HG02938 (cell line): ENCODE data around the gene SHC3.

Source experiments
- ATAC-seq: cut with Tn5 transposase; IDR thresholded peaks from one replicate; pipeline ENCODE4 v1.9.1; 2021; ENCODE audit warnings: mild to moderate bottlenecking, moderate library complexity; ENCODE audit not compliant: unreplicated experiment

Gene SHC3

DNA sequence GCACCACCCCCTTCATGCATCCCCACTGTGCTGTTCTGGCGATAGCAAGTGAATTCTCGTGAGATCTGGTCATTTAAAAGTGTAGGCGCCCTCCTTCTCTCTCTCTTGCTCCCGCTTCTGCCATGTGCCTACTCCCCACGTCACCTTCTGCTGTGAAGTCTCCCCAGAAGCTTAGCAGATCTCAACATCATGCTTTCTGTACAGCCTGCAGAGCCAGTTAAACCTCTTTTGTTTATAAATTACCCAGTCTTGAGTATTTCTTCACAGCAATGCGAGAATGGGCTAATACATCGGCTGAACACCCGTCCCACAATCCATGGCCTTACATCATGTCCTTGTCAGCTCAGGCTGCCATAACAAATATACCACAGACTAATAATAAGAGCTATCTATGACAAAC is 17.4 kb downstream of the SHC3 start:
- no peak for ATAC-seq

DNA sequence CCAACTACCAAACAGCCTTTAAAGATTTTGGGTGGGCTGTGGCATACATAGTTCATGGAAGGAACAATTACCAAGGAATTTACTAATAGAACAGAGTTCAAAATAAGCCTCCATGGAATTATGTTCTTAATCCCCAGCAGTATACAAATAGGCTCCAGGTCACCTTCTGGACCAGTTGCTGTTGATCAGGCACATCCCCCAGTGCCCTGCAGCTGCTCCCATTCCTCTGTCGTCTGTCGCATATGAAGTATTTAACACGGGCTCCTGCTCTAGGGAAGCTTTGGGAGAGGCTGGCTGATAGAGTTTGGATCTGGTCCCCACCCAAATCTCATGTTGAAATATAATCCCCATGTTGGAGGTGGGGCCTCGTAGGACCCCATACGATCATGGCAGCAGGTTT is 17.8 kb downstream of the SHC3 start:
- ATAC-seq: no peak

DNA sequence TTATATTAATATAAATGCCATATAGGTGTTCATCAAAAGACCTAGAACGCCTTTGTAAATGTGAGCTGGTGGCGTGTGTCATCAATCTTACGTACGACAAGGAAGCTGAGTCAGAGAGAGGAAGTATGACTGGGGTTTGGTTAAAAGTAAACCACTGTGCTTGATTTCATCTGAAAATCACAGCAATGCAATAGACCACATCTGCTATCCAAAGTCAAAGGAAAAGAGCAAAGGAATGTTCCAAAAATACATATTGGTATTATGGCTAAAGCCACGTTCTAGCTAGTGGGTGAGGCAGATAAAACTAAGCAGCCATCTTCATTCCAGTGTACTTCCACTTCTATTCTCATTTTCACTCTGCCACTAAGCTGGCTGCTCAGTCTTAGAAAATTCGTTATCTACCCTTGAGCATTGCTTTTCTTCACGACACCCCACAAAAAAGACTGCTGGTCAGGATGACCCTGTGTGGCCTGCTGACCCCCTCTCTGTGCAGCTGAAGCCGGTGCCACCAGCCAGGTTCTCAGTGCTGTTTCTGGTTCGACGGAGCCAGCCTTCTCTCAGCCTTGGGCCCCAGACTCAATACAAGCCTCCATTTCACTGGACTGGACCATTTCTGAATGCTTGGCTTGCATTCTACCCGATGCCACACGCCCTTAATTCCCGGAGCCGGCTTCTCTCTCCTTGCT is 23.8 kb downstream of the SHC3 start:
- no peak for ATAC-seq

DNA sequence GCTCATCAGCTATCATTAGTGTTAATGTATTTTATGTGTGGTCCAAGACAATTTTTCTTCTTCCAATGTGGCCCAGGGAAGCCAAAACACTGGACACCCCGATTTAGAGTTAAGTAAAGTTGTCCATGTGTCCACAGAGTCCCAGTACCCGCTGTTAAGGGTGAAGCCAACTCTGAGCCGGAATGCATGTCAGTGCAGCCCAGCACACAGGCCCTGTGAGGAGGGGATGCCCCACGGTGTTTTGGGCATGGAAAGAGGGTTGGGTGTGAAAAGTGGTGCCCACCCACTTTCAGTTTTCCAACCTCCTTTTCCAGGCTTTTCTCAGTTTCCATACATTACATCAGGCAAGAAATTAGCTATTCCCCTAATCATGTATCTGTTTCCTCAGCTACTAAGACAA is 24.4 kb downstream of the SHC3 start:
- ATAC-seq: no peak

DNA sequence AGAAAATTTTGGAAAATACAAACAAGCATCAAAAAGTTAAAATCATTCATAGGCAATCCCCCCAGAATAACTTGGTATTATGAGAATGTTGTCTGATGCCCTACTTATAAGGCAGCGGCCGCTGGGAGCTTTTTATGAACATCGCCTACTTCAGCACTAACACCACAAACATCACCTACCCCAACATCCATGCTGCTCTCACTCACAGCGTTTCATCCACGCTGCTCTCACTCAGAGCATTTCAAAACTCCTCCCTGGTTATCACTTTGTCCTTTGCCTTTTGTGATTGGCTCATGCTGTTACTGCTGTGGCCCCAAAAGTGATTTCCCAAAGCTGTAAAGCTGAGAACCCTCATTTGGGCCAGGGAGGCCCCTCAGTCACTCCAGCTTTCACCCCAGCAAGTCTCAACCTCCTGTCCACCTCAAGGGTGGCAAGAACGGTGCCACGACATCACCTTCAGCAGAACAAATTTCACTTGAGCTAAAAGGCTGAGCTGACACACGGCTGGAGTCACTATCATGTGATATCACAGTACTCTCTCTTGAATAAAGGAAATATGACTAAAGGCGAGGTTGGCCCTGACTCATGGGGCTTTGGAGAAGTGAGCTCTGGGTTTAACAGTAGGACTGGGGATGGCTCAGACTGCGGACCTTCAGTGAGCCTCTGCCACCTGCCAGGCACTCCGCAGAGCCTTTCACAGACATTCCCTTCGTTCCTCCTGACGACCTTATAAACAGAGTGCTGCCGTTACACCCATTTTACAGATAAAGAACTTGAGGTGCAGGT is 25.2 kb downstream of the SHC3 start:
- no peak for ATAC-seq

DNA sequence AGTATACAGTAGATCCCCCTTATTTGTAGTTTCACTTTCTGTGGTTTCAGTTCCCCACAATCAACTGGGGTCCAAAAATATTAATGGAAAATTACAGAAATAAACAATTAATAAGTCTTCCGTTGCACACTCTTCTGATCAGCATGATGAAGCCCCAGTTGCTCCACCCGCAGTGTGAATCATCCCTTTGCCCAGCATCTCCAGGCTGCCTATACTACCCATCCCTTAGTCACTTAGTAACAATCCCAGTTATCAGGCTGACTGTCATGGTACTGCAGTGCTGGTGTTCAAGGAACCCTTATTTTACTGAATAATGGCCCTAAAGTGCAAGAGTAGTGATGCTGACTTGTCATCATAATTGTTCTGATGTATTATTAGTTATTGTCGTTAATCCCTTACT is 28.9 kb downstream of the SHC3 start:
- no peak for ATAC-seq

DNA sequence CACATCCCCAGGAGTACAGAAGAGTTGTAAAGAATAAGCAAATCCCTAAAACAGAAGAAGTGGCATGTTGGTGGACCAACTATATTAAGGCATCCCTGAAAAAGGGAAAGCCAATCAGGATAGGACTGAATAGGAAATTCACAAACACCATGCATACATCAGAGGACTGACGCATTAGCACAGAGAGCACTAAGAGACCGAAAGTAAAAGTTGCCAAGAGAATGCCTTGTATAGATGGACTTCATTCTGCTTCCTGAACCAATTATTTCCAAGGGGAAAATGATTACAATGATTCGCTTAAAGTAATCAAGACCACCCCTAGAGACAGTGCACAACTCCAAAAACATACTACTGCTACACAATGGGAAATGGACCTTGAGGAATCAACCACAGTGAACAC is 33.5 kb downstream of the SHC3 start:
- no peak for ATAC-seq

DNA sequence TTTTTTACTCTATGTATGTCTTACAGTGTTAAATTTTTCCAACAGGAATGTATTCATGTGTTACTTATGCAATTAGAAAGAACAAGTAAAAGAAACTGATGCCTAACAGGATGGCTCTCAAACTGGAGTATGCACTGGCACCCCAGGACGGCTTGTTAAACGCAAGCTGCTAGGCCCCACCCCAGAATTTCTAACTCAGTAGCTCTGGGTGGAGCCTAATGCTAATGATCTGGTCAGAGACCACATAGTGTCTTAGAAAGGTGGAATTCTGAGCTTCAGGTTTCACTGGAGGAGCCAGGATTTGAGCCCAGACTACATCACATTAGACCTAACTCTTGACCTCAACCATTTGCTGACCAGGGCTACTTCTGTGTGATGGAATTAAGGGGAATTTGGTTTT is 34.4 kb downstream of the SHC3 start:
- ATAC-seq: no peak

DNA sequence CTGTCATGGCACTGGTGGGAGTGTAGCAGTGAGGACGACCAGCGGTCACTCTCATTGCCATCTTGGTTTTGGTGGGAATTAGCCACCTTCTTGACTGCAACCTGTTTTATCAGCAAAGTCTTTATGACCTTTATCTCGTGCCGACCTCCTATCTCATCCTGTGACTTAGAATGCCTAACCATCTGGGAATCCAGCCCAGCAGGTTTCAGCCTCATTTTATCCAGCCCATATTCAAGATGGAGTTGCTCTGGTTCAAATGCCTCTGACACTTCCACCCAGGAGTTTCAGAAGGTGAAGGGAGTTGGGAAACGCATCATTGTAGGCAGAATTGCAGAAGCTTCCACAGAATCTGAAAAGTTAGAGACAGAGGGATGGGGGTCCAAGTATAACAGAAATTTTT is 35.4 kb downstream of the SHC3 start:
- ATAC-seq: no peak

DNA sequence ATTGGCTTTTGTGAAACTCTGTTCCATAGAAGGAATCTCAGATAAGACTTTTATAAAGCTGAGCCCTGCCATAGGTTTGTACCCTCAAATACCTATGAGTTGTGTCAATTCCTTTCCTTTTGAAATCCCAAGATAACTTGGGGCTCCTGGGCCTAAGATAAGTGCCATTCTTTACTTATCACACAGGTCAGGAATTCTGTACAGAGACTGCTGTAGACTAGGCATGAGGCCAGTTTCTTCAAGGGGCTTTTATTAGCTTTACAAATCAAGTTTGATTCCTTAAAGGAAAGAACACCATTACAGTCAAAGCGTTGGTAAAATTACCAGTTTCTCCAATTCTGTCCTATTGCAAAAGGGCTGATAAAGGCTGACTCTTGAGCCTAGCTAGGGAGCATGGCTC is 39.2 kb downstream of the SHC3 start:
- no peak for ATAC-seq

DNA sequence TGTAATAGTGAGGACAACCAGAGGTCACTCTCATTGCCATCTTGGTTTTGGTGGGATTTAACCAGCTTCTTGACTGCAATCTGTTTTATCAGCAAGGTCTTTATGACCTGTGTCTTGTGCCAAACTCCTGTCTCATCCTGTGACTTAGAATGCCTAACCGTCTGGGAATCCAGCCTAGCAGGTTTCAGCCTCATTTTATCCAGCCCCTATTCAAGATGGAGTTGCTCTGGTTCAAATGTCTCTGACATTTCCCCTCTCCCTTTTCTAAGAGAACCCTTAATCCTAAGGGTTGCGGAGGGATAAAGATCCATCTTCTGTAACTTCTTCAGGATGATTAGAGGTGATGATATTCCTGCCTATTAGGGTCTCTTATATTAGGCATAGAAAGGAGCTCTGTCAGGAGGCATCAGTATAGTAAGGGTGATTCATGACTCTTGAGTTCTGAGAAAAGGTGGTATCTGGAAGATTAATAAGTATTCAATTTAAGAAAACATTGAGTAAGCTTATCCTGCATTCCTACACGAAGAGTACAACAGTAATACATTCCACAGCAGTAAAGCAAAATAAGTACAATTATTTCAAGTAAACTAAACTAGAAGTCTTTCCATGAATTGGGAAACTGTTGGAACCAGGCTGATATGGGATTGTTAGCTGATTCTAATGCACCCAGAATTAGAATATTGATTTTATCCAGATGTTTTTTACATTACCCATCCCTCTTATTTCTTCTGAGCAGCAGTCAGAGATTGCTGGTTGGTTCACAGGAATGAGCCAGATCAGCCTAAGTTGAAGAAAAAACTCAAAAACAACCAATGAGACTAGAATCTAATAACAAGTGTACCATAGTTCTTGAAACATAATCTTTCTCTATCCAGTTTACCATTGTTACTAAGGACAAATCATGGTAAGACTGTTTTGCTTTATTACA is 39.9 kb downstream of the SHC3 start:
- no peak for ATAC-seq

DNA sequence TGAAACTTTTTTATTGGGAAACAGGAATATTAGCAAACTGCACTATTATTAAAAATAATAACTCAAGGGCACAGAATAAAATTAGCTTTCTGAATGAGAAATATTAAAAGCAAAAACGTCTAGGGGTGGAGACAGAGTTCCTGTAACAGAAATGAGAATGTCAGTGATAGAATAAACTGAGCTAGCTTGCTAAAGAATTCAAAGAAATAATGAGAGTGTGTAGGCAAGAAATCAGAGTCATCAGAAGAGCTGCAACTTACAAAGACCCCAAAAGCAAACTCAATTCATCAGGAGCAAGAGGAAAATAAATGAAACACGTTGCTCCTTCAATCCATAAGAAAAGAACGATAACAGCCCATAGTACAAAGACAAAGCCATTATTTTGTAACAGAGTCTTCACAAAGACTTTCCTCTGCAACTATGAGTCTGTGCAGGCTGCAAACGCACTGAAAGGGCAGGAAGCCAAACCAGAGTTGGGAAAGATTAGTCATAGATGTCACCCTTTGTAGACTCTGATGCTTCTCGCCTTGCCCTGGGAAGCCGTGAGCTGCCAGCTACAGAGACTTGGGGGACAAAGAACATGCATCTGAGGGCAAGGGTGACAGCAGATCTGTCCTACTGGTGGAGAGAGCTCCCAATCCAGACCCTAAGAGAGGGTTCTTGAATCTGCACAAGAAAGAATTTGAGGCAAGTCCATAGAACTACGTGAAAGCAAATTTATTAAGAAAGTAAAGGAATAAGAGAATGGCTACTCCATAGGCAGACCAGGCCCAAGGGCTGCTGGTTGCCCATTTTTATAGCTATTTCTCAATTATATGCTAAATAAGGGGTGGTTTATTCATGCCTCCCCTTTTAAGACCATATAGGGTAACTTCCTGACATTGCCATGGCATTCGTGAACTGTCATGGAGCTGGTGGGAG is 40.8 kb downstream of the SHC3 start:
- ATAC-seq: no peak

DNA sequence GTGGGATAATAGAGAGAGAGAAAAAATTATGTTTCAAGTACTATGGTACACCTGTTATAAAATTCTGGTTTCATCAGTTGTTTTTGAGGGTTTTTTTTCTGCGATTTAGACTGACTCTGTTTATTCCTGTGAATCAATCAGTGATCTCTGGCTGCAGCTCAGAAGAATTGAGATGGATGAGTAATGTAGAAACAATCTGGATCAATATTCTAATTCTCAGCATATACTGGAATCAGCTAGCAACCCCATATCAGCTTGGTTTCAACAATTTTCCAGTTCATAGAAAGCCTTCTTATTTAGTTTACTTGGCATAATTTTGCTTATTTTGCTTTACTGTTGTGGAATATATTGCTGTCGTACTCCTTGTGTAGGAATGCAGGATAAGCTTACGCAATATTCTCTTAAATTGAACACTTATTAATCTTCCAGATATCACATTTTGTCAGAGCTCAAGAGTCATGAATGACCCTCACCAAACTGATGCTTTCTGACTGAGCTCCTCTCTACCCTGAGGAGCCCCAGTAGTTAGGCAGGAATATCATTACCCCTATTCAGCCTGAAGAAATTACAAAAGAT is 42.9 kb downstream of the SHC3 start:
- no peak for ATAC-seq

DNA sequence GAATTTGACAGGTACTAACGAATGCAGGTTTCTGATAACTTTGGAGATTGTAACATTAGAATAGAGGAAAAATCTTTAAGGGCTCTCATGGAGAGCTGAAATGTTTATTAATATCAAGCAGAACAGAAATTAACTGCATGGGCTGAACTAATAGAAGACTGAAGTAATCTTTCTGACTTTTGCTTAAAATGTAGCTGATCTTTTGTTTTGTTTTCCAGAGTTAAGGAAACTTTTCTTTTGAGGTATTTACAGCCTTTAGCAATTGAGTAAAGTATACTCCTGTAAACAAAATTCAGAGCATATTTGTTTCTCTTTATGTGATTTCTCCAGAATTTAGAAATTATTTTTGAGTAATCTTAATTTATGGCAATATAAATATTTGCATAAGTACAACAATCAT is 43.9 kb downstream of the SHC3 start:
- no peak for ATAC-seq

DNA sequence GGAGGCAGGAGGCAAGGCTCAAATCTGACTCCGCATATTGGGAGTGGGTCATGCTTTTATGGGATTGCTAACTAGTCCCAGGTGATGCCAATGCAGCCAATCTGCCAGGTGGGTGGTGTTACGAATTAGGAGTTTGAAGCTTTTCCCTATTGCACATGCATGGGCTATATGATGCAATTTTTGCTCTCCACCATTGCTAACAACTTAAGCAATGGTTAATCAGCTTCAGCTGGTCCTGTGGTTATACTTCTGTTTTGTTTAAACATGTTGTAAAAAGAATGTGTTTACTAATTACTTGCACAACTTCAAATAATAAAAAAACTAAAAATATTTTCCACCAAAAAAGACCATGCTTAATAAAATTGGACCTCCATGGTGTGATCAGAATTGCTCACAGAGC is 55.7 kb downstream of the SHC3 start:
- no peak for ATAC-seq

DNA sequence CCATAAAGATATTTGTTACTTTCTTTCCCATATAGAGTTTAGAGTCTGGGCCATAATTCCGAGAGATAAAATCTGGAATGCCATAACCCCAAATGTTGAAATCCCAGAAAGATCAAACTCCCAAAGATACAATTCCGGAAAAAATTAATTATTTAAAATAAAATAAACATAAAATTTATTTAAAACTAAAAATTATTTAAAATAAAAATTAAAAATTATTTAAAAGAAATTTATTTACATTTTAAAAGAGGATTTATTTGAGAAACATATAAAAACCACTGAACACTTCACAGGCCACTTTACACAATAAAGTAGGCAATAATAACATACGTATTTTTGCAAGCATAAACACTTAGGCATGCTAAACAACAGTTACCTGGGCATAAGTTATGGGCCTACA is 57.9 kb downstream of the SHC3 start:
- ATAC-seq: no peak

DNA sequence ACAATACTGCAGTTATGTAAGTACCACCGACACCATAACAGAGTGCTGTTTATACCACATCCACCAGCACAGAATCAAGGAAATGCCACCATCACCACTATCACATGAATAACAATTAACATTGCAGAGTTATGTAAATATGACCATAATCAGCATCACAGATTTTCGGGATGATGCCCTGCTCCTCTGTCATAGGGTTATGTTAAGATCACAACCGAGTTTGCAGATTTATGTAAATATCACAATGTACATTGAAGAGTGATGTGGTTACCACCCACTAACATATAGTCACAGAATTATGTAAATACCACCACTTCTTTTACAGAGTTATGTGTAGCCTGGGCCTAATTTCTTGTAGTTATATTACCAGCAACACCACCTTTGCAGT is 61.8 kb downstream of the SHC3 start:
- no peak for ATAC-seq

DNA sequence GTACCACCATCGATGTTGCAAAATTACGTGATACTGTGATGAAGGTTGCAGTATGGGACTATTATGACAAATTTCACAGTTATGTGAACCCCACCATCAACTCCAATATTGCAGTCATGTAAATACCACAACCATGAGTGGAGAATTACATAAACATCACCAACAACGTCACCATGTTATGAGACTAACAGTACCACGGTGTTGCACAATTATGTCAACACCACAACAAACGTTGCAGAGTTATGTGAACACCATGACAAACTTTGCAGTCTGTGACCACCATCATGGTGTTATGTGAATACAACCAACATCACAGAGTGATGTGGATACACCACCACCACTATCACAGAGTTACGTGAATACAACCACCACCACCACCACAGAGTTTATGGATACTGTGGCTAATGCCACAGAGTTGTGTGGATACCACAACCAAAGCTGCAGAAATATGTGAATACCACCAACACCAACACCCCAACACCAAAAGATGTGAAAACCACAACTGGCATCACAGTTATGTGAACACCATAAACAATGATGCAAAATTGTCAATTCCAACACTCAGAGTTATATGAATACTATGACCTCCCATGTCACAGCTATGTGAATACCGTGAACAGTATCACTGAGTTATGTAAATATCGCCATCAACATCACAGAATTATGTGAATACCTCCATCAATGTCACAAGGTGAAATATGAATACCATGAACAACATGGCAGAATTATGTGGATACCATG is 62.4 kb downstream of the SHC3 start:
- no peak for ATAC-seq

DNA sequence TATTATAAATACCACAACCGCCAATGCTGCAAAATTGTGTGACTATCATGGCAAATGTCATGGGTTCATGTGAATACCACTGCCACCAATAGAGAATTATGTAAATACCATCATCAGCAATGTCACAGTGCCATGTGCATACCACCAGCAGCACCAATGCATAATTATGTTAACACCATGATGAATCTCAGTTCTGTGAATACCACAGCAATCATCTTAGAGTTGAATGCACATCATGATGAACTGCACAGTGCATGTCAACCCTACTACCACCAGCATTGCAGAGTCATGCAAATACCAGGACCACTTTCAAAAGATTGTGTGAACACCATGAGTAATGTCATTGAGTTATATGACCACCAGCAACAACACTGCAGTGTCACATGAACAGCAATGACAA is 63.2 kb downstream of the SHC3 start:
- no peak for ATAC-seq

DNA sequence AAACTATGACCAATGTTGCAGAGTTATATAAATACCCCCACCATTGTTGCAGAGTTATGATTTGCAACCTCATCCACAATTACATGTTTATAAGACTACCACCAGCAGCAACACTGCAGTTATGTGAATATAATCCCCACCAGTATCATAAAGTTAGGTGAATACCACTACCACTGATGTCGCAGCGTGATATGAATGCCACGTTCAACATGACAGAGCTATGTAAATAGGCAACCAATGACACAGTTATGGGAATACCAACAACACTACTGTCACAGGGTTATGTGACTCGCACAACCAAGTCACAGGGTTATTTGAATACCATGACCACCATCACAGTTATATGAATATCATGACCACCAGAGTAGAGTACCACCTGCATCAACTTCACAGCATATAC is 63.9 kb downstream of the SHC3 start:
- ATAC-seq: no peak
